ENCODE measurements around the gene ULK4.

- TF ChIP-seq CTCF (IDR thresholded peaks at IDR 0.05; ENCODE audit: low read depth, low read length) = no peak
- TF ChIP-seq POLR2A (IDR thresholded peaks at IDR 0.05; ENCODE audit: extremely low read depth, insufficient read length) = no peak
These were observed 253.7 kb downstream of the ULK4 start for GRCh38 chr3:41708176-41708575.

All from NB4 (cell line).